NCI-H2171 treated with DMSO at 0.1 percent for 48 hours (cell line): ENCODE results near the gene CHRM1.
A peak's percentile ranks its signal among the peaks of the same experiment; 100 is the strongest.
"Not testable (repeated sequence)": the region's sequence is repeated elsewhere in the genome, so short reads cannot be mapped to it uniquely, and the experiment has no call there.

Source experiments
- DNase-seq: peaks from one replicate; lab custom pipeline; 2025; lab: John Stamatoyannopoulos, UW

The CHRM1 gene

DNA sequence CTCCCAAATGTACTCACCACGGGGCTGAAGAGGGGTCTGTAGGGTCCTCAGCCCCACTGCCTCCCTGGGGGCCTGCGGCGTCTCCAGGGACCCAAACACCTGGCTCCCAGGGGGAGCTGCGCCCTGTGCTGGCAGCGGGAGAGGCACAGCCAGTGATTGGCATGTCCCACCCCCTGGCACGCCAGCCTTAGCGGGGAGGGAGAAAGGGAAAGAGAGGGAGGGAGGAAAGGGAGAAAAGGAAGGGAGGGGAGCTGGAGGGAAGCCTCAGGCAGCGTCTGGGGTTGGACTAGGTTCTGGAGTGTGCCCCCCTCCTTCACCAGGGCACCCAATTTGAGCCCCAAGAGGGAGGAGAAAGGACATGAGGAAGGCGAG lies at the start of gene CHRM1:
TSS of gene CHRM1 (minus strand) at position 163 of the 372 bp plus-strand sequence. CDS start 10,263 bp downstream, outside the sequence.
- DNase-seq, result peak; percentile 29

GRCh38 chr11:62965574-62965973 lies 44.4 kb upstream of the CHRM1 start:
- DNase-seq, result no peak

DNA sequence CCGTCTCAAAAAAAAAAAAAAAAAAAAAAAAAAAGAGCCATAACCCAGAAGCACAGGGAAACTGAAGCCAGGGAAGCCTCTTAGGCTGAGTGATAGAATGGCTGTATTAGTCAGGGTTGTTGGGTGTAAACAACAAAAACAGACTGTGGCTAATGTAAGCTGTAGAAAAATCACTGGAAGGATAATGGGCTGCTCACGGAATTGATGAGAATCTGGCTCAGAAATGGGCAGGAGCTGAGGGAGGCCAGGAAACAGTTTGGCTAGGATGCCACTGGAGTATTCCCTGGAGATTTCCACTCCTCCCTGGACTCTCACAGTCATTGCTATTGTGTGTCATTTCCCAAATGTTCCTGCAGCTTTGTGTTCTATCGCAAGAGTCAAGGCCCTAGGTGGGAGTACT lies 41.2 kb upstream of the CHRM1 start:
- no peak for DNase-seq

- no peak for DNase-seq
These were observed 39.9 kb upstream of the CHRM1 start for GRCh38 chr11:62961017-62961570.

DNA sequence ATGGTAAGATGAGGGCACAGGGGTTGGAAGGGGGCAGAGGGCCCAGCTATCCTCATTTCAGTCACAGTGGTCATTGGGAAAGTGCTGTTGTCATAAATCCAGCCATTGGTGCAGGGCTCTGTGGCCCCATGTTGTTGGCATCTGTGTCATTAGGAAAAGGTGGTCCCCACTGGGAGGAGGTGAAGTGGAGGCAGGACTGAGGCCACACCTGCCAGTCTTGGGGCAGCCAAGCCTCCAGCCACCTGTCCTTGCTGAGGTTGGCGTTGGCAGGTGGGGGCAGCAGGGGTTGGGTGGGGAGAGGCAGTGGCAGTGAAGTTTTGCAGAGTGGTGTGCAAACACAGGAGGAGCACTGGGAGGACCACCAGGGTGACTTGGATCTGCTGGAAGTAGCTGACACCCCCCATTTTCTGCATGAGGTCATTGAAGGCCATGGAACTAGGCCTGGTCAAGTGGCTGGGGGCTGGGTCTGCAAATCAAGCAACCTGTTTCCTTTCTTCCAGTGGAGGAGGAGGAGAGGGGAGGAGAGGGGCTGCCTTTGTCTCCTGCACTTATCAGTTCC lies 38.3 kb upstream of the CHRM1 start:
- no peak for DNase-seq

DNA sequence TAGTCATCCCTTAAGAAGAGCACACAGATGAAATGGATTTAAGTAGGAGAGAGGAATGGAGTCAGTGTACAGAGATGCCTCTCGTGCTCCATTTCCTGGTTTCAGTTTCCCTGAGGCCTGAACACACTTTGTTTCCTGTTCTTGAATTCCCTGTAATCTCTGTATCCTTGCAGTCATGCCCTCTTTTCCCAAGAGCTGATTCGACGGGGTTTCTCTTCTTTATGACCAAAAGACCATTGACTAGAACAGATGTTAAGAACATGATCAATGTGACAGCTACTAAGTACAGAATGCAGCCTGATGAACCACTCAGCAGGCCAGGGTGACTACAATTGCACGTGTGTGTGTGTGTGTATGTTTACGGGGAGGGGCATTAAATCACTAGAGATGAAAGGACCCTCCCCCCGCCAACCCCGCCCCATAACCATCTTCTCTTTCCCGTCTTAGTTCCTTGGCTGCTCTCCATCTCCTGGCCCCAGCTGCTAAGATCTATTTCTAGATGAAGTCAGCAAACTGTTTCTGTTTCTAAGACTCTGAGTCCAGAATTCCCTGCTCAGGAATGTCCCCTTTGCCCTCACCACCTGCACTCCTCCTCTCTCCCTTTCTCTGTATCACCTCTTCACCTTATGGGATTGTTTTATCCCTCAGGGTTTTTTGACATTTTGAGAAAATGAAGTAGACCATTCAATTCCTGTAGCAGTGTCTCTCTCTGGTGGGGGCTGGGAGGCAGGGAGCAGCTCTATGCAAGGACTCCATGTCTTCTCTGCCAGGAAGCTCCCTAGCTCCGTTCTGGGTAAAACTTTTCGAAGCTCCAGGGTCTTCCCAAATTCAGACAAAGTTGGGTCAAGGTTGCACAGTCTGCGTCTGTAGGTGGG lies 37.6 kb upstream of the CHRM1 start:
- DNase-seq, result peak; percentile 17

- no peak for DNase-seq
These were observed 36.0 kb upstream of the CHRM1 start for GRCh38 chr11:62957147-62957546.

GRCh38 chr11:62954478-62954877 lies 33.3 kb upstream of the CHRM1 start:
- no peak for DNase-seq

DNA sequence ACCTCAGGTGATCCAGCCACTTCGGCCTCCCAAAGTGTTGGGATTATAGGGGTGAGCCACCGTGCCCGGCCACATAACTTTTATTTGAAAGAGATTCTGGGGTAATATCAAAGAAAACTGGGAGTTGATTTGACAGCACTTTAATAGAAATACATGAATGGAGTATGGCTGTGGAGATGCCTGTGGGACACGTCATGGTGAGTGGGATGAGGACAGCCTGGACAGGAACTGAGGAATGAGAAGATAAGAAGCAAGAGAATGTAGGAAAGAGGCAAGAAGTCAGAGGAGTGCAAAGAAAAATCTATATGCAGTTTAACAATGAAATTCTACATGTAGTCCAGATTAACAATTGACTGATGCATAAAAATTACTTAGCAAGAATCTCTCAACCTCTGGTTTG lies 32.6 kb upstream of the CHRM1 start:
- no peak for DNase-seq

- DNase-seq, result no peak
These were observed 27.7 kb upstream of the CHRM1 start for GRCh38 chr11:62948765-62949320.

- DNase-seq, result not testable (repeated sequence)
These were observed 24.4 kb upstream of the CHRM1 start for GRCh38 chr11:62945538-62945937.

- not testable (repeated sequence) for DNase-seq
These were observed 16.4 kb upstream of the CHRM1 start for GRCh38 chr11:62937528-62937927.

GRCh38 chr11:62934496-62934785 lies 13.3 kb upstream of the CHRM1 start:
- DNase-seq, result no peak

GRCh38 chr11:62933750-62934495 lies 12.8 kb upstream of the CHRM1 start:
- DNase-seq, result no peak

DNA sequence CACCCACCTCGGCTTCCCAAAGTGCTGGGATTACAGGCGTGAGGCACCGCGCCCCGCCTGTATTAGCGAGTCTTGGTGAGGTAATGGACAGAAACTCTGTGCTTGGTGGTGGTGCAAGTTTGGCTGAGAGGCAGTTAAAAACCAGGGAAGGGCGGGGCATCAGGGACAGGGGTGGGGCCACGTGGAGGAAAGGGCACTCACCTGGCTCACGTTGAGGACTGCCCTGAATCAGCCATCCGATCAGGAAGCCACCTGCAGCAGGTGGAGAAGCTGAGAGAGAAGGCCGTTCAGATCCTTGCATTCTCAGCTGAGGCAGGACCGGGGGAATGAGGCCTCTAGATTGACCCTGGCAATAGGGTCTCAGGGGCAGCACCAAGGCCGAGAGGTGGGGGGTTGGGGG lies 12.1 kb upstream of the CHRM1 start:
- DNase-seq, result no peak

- no peak for DNase-seq
These were observed 10.5 kb upstream of the CHRM1 start for GRCh38 chr11:62931499-62932278.

DNA sequence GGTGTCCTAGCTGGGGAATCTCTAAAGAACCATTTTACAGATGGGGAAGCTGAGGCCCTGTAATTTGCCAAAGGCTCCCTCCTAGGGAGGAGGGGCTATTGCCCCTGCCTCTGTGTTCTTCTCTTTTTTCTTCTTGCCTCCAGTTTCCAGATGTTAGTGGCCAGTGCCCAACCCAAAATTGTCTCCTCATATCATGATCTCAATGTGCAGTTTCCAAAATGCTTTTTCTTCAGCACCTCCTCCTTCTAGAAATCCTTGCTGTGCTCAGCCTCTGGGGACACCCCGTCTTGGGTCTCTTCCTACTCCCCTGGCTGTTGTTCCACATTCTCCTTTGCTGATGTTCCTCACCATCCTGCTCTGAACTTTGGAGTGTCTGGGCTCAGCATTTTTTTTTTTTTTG lies 9.5 kb upstream of the CHRM1 start:
- DNase-seq, result no peak

DNA sequence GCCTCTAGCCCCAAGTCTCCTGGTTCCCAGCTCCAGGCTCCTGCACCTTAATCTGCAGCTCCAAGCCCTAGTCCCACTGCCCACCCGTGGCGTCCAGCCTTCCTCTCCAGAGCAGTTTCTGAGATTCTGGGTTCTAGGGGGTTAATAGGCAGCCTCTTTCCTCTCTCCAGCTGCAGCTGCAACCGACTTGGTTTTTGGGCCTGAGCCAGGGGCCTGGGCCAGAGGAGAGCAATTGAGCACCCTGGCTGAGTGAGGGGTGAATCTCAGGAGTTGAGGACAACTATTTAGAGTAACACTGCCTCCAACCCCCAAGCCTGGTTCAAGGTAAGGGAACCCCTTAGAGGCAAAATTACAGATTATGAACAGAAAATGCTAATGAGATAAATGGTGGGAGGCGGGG lies 9.0 kb upstream of the CHRM1 start:
- DNase-seq, result no peak

- DNase-seq, result peak; percentile 13
These were observed 6.8 kb upstream of the CHRM1 start for GRCh38 chr11:62928011-62928410.

DNA sequence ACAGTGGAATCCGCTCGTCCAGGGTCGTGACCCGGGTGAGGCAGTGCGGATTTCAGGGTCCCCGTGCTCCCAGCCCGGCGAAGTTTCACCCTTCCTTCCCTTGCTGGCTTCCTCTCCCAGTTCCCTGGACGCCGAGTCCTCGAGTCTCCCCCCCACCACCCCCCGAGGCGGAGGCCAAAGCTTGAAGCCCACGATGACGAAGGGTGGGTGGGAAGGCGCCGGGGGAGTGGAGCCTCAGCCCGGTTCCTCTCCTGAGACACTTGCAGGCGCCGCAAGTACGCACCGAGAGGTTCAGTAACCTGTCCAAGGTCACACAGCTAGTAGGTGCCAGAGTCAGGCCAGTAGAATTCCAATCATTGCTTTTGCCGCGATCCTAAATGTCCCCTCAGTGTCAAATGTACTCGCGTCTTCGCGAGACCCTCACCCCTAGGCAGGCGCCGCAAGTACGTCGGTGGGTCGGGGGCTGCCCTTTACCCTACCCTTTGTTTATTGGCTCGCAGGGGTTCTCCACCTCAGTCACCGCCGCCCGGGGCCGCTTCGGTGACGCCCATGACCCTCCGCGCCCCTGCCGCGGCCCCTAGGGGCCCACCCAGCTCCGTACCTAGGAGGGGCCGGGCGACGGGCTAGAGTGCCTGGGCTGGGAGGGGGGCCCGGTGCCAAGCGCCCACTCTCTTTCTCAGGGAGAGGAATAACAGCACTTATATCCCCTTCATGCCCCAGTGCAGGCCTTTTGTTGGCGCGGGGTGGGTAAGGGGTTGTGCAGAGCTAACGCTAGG lies 5.7 kb upstream of the CHRM1 start:
- DNase-seq, result no peak
